GM19239 (cell line): Measurements from ENCODE around the gene CETN1.
A peak's percentile ranks its signal among the peaks of the same experiment; 100 is the strongest.

Experiments used
- DNase-seq: peaks from one replicate; pipeline ENCODE4 v3.0.0; 2011; ENCODE audit warnings: low spot score; ENCODE audit not compliant: insufficient read length
- FAIRE-seq: peaks from 2 replicates; lab custom pipeline; 2011; peaks lifted over from hg19 to GRCh38; lab: Jason Lieb, UNC

CETN1 gene

DNA sequence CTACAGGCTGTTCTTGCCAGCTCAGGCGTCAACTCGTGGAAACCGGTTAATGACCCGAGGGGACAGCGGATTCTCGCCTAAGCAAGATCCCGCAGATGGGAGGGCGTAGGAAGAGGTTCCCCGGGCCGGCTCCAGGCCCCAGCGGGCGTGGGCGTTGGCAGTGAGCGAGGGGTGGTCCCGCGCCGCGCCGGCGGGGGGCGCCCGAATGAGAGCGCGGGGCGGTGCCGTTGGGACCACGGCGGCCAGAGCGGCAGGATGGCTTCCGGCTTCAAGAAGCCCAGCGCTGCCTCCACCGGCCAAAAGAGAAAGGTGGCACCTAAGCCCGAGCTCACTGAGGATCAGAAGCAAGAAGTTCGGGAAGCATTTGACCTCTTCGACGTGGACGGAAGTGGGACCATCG is at the start of gene CETN1:
Gene CETN1, plus strand, starts transcription at position 227 of the 400 bp plus-strand sequence. Its CDS starts 29 bp downstream, at position 256.
- DNase-seq (no peak), FAIRE-seq (no peak)

DNA sequence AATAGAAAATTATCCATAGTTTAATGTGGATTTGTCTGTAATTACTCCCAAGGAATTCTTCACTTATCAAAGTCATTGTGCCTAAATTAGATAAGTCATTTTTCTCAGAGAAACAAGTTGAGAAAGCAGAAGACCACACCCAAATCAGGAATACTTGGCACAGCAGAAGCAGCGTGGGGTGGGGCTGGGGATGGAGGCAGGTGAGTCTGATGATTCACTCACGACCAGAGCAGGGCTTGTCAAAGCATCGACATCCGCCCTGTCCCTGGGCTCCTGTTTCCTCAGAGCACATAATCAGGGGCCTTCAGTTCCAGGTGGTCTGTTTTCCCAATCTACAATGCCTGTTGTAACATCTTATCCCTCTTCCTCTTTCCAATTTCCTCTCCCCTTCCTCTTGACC is 48.2 kb upstream of the CETN1 start:
- DNase-seq, result no peak
- FAIRE-seq, result no peak

DNA sequence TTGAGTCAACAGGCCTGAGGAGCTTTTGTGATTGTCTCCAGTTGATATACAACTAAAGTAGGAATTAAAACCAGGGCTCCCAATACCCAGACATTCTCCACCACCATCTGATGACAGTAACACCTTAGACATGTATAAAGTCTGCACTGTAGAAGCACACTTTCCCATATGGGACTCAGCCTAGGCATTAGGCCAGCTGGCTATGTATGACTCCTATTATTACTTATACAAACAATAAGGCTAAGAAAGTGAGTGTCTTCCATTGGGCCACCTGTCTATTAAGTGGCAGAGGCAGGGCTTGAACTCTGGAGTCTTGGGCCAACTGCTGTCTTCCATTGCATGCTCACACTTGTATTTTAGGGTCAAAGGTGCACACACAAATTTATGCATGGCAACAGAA is 47.5 kb upstream of the CETN1 start:
- no peak for FAIRE-seq
- DNase-seq, result no peak

DNA sequence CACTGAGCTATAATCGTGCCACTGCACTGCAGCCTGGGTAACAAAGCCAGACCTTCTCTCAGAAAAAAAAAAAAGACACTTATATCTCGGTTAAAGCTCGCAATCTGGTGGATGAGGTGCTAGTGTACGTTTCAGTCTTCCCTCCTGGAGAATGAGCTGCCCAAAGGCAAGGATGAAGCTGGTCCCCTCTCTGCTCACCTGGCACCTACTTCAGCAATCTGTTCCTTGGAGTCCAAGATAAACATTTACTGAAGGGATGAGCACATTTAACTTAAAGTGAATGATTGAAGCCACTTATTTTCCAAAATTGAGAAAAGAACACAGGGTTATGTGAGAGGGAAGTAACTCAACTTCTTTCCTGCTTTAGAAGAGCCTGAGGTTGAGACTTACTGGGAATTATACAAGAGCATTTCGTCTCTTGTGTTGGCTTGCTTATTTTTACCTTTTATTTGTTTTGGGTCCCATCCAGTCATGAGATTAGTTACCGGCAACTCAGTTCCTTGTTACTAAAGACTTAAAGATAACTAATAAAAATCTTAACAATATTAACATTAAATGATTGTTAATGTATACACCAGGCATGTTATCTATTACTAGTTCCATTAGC is 46.1 kb upstream of the CETN1 start:
- FAIRE-seq (no peak), DNase-seq (no peak)

DNA sequence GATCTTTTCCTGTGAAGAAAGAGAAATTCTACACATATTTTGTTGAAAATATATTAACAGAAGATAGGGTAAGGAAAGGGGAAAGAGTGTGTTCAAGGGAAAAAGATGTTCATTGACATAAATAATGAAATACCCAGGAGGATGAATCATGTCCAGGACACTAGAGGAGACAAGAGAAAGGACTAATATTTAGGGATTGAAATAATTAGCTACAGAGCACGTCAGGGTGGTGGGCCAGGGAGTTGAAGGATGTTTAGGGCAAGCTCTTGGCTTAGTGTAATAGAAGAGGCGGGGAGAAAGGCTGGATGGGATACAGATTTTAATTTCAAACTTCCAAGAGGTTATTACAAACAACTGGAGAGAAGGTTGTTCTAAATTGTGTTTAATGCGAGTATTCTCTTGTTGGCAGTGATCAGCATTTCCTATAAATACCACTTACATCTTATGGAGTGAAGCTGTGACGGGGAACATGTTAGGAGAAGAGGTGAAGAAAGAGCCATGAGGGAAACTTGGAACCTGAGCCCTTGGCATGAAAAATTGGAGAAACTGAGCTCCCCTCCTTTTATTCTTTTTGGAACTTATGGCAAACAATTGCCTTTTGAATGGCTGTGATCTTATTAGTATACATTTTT is 36.6 kb upstream of the CETN1 start:
- DNase-seq (no peak), FAIRE-seq (no peak)

DNA sequence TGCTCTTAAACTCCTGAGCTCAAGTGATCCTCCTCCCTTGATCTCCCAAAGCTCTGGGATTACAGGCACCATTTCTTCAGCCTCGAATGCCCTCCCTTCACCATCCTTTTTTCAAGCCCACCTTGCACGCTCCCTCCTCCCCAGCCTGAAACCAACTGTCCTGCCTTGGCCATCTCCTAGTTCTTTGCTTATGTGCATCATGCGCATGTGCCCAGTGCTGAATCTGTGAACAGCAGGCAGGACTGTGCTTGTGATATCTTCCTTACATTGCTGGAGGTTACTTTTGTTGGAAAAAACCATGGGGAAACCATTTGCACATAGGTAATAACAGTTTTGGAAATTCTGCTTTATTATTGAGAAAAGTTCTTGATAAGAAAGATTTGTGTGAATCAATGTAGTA is 30.2 kb upstream of the CETN1 start:
- DNase-seq, result no peak
- FAIRE-seq, result no peak

DNA sequence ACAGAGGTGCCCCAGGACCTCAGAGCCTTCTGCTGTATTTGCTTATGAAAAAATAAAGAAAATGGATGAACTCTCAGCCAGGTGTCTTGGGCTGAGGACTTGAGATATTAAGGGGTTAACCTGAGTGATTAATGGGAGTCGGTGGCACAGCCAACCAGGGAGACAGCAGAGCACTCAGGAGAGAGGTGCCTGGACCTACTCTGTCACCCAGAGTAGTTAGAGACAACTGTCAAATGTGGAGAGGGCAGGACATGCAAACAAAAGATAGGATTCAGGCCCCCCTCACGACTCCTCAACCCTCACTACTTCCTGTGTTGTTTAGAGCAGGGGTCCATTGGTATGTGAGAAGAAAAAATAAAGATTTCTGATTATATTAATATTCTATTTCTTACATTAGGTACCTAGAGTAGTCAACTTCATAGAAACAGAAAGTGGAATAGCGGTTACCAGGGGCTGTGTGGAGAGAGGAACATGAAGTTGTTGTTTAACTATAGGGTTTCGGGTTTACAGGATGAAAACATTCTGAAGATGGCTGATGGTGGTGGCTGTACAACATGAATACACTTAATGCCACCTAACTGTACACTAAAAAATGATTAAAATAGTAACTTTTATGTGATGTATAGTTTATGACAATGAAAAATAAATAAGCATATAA is 28.6 kb upstream of the CETN1 start:
- FAIRE-seq (peak; percentile 75), DNase-seq (peak; percentile 23)

DNA sequence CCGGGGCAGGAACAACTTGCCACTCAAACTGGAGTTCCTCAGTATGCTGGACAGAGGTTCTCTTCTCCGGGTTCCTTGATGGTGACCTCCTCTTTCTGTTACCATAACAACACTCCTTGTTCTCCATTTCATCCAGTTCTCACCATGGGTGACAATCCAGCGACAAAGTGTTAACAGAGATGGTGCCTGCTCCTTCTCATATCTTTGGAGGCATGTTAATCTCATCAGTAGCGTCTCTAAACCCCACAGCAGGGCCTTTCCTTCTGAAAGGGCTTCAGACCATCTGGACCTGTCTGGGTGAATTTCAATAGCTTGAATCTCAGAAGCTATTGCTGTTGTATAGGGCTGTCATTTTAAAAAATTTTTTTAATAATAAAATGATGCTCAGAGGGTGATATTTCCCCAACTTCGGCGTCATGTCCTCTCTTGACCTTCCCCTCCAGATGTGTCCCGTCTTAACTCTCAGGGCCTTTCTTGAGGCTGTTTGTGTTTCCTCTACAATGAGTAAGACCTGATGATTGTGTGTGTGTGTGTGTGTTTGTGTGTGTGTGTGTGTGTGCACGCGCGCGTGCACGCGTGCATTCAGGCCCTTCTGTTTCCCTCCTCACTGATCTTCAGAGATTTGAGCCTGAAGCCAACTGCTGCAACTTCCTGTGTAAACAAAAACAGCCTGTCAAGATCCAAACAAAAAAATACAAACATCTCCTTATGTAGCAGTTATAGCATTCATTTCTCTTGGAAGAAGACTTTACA is 24.3 kb upstream of the CETN1 start:
- FAIRE-seq (no peak), DNase-seq (no peak)

DNA sequence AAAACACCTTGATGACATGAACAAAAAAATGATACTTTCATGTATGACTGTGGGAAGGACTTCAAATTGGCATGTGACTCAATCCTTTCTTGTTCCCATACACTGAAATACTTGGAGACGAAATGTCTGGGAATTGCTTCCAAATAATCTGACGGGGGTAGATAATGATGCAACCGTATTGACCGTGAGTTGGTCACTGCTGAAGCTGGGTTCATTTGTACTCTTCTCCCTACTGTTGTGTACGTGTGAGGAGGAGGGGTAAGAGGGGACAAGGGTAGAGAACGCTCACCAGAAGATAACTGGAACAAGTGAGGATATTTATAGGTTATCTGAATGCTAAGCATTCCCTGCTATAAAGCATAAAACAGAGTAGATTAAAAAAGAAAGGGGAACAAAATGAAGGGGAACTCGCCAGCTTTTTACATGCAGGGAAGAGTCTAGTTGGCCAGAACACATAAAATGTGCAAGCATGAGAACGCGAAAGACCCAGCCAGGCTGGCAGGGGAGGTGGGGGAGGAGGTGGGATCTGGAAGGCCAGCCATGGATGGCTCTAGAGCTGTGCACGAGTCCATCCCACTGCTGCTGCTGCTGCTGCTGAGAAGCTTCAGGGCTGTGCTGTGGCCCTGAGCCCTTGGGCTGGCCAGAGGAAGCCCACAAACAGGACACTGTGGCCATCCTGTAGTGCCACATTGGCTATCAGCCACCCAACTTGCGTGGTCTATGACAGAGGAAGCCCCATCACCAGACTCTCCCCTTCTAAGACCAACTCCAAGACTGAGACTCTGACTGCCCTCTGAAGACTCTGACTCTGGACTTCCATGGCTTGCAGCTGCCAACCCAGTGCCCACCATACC is 15.2 kb upstream of the CETN1 start:
- DNase-seq (no peak), FAIRE-seq (no peak)

DNA sequence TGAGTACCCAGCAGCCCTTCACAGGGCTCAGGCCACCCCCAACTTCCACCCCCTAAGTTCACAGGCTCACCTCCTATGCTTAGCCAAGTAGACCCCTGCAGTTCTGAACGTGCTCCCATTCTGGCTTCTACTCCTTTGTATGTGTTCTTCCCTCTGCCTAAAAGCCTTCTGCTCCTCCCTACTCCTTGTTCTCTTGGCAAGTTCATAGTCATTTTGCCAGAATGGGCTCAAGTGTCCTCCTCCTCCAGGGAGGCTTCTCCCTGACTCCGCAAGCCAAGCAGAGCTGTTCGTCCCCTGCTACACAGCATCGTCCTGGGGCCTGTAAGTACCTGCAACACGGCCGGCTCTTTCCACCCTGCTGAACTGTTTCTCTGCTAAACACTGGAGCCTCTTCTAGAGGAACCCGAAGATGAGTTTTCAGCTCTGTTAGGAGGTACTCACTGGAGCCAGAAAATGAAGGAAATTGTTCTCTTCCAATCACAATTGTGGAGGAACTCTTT is 14.6 kb upstream of the CETN1 start:
- FAIRE-seq, result no peak

DNA sequence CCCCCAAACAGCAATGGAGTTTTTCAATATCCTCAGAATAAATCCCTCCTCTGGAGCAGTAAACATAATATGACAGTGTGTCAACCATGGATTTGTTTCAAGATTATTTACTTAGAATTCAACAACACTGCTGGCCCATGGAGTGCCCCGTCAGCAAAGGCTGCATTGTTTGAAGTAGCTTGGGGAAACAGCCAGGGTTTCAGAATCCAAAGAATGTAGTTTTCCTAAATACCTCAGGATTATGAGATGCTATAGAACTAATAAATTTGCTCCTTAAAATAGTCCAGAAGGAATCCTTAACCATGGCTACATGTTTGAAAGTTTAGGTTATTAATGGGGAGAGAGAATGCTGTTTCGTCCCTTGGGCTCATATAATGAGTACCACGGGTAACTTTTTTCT is 13.1 kb upstream of the CETN1 start:
- FAIRE-seq (no peak), DNase-seq (no peak)

More for the DNA sequence above, 14.6 kb upstream of the CETN1 start:
- no peak for DNase-seq

DNA sequence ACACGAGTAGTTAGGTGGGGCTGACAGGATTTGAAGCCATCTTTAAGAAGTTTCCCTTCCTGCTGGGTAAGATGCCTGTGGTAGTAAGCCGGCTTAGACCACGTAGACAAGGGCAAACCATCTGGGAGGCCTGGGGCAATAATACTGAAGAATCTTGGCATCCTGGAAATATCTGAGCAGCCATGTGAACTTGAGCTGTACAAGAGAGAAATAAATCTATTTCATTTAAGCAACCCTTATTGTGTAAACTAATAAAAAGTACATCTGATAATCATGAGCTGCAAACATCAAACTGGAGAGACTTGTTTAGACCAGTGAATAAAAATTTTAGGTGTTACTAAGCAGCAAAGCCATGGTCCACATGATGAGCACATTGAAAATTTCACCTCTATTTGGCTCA is 11.4 kb upstream of the CETN1 start:
- DNase-seq (no peak), FAIRE-seq (no peak)

DNA sequence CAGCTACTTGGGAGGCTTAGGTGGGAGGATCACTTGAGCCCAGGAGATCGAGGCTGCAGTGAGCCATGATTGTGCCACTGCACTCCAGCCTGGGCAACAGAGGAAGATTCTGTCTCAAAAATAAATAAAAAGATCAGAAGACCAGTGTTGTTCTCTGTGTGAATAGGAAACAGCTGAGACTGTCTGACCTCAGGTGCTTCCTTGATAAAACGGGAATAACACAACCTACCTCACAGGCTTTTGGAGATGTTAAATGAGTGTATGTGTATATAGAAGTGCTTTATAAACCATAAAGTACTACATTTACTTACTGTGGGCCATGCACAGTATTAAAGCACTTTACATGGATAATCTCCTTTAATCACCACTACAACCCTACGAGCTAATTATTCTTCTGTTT is 9.9 kb upstream of the CETN1 start:
- FAIRE-seq, result no peak
- no peak for DNase-seq

DNA sequence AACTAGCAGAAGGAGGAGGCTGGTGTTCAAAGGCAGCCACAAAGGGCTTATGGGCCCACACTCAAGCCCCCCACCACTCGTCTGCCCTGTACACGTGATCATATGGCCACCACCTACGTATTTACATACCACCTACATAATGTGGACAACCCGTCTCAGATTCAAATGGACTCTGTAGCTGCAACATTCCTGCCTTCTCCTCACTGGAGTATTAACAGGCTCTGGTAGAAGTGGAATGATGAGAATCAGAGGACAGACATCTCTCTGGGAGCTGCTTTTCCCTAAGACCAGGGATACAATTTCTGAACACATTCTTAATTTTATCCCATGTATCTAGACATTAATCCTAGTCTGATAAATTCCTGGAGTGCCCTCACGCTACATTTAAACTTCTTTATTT is 9.5 kb upstream of the CETN1 start:
- DNase-seq (no peak), FAIRE-seq (no peak)

DNA sequence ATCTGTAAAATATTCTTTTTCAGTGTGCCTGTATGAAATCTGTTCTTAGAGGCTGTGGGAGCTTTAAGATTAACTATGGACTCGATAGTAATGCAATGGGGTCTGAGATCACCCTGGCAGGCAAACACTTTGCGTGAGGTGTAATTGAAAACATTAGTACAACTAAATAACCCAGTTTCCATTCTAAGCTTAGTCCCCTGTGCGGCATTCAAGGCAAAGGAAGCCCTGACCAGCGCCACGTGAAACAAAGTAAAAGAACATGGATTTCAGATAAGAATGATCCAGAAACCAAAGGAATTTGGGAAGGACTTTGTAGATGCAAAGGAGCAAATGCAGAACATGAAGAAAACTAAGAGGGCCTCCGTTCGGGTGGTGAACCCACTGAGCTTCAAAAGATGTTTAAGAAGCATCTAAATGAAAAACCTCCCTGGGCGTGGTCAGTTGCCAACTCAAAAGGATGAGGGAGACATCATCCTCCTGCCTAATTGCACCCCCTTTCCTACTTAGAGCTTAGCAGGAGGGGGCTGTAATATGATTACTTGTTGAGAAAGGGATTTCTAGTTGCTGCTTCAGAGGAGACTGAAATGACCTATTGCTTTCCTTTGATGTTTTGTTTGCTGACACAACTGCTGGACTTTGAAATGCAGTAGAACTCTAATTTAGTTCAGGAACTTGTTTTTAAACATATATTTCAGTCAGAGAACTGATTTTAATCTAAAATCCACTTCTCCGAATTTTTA is 7.9 kb upstream of the CETN1 start:
- no peak for DNase-seq
- no peak for FAIRE-seq

DNA sequence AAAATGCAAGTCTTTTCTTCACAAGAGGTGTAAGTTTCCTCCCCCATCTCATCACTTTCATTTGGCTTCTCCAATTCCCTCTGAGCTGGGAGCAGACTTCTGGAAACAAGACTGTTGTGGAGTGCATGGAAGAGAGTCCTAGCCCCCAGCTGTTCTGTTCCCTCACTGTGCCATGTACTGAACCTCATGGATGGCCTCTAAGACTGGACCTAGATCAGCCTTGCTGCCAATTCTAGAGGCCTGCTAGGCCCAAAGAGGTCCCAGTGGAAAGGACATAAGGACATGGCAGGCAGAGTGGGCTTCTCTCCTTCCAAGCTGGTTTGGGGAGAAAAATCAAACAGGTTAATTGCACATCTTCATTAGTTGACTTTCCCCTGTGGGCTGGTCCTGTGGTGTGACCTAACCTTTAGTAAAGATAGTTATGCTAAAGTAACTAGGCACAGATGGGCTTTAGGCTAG is 7.3 kb upstream of the CETN1 start:
- FAIRE-seq (no peak), DNase-seq (no peak)

DNA sequence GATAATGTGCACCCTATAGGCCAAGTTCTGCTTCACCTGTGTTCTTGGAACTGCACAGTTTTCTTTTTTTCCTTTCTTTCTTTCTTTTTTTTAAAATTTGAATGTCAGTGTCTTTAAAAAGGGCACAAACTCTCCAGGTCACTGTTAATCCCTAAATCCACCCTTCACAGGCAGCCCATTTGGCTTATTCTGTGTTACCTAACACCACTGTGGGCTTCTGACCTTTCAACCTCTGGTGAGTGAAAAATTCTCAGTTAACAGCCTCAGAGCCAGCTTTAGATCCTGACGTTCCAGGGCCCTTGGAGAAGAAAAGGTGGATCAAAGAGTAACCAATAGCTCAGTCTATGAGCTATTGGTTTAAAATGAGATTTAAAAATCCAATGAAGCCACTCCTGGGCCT is 6.8 kb upstream of the CETN1 start:
- DNase-seq (no peak), FAIRE-seq (no peak)

DNA sequence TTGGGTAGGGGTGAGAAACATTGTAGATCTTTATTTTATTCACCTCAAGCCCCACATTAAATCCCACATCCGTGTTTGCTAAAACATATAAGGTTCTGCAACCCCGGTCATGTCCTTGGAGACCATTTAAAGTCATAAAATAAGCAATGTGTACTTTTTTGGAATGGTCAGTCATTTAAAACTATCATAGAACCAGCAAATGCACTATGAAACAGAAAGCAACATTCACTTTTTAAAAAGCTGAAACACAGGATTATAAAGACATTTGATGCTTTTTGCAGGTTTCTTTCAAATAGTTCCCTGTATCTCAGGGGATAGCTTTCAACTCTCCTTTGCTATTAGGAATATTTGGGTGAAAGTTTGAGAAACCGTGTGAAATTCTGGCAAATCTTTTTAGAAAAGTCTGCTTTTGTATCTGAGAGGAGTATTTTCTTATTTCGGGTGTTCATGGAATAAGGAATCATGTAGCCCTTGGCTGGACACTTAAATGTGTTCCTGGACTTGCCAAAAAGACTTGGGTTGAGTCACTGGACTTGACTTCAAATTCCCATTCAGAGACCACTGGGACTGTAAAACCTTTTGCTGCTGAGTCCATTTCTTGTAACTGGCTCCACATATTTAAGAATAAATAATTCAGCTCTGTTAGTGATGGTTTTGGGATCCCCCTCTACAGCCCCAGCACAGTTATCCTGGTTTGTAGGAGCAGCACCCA is 5.9 kb upstream of the CETN1 start:
- no peak for DNase-seq
- no peak for FAIRE-seq
